GM06990 (cell line): ENCODE results near the gene GPR161.

Experiments
- DNase-seq: peaks from one replicate; pipeline ENCODE4 v3.0.0-alpha.2; 2011; ENCODE audit not compliant: insufficient read length; ENCODE audit errors: extremely low read depth
- H3K27me3 ChIP-seq: replicated peaks from 2 replicates; pipeline ENCODE4 v1.6.0; 2011; ENCODE audit warnings: low read length; ENCODE audit not compliant: control insufficient read depth, insufficient read depth
- H3K36me3 ChIP-seq: 2 replicates; pipeline ENCODE4 v1.5.1; 2011; ENCODE audit warnings: low read length; ENCODE audit not compliant: control insufficient read depth, insufficient read depth
- H3K4me3 ChIP-seq: replicated peaks from 2 replicates; pipeline ENCODE4 v1.5.1; 2011; ENCODE audit warnings: low read depth, mild to moderate bottlenecking, control low read depth, low read length
- CTCF ChIP-seq: IDR thresholded peaks from 2 replicates; pipeline ENCODE4 v1.5.1; 2011; ENCODE audit warnings: low read length, control low read depth, mild to moderate bottlenecking, inconsistent platforms; ENCODE audit not compliant: insufficient read depth, poor library complexity, severe bottlenecking

Gene GPR161

GRCh38 chr1:168112673-168113305 is 23.9 kb downstream of the GPR161 start:
- TF ChIP-seq CTCF, result no peak
- DNase-seq, result no peak
- Histone ChIP-seq H3K27me3 (no peaks in the 10 kb centered on the region; the same call in 1 of the 2 replicates), H3K4me3 (no peak overlapping the region), H3K36me3 (no peaks in the 10 kb centered on the region)

GRCh38 chr1:168110896-168111545 is 25.7 kb downstream of the GPR161 start:
- no peaks in the 10 kb centered on the region for H3K36me3 ChIP-seq
- H3K27me3 ChIP-seq, result no peaks in the 10 kb centered on the region
- no peak for TF ChIP-seq CTCF
- no peak overlapping the region for H3K4me3 ChIP-seq
- no peak for DNase-seq

- no peak overlapping the region for H3K4me3 ChIP-seq
- no peak for DNase-seq
- no peak for TF ChIP-seq CTCF
- 0 out of 2 replicates have a peak, but pooled peaks cover 2% of the 10 kb centered on the region for H3K27me3 ChIP-seq
- no peaks in the 10 kb centered on the region for H3K36me3 ChIP-seq
Observed at GRCh38 chr1:168106274-168106673, 30.5 kb downstream of the GPR161 start.

- Histone ChIP-seq H3K27me3 (0 out of 2 replicates have a peak, but pooled peaks cover 2% of the 10 kb centered on the region), H3K4me3 (no peak overlapping the region), H3K36me3 (no peaks in the 10 kb centered on the region)
- no peak for TF ChIP-seq CTCF
- no peak for DNase-seq
Observed at GRCh38 chr1:168105846-168106245, 30.9 kb downstream of the GPR161 start.

GRCh38 chr1:168104535-168104934 is 32.2 kb downstream of the GPR161 start:
- TF ChIP-seq CTCF, result no peak
- Histone ChIP-seq H3K36me3 (no peaks in the 10 kb centered on the region), H3K4me3 (no peak overlapping the region), H3K27me3 (0 out of 2 replicates have a peak, but pooled peaks cover 2% of the 10 kb centered on the region)
- no peak for DNase-seq

DNA sequence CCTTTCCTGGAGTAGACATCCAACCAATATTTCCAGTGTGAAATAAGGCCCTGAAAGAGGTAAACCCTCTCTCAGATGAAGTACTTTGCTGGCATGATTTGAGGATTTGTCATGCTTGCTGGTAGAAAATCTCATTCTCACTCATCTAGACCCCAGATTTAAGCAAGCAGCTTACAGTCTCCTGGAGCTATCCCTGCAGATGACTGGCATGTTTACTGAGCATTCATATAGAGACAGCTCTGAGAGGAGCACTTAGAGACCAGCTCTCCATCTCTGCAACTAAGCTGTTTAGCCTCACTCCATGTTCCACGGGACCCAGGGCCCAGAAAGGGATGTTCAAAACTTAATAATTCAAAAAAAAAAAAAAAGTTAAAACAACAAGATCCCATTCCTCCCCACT is 34.2 kb downstream of the GPR161 start:
- 0 out of 2 replicates have a peak, but pooled peaks cover 2% of the 10 kb centered on the region for H3K27me3 ChIP-seq
- TF ChIP-seq CTCF, result no peak
- no peaks in the 10 kb centered on the region for H3K36me3 ChIP-seq
- no peak overlapping the region for H3K4me3 ChIP-seq
- DNase-seq, result no peak
